ENCODE results near the gene LFNG. TPM values are rescaled to one million over a fixed set of nuclear protein-coding genes. Genes with fewer than 3 reads are reported as not detected.
A peak's percentile ranks its signal among the peaks of the same experiment; 100 is the strongest.

The LFNG gene
- total RNA-seq, 6 experiments from 2014 or later = 1.0 to 4.3 (median 1.7) TPM

- Histone ChIP-seq H3K27ac (no peak overlapping the region), H3K4me1 (no peaks in the 10 kb centered on the region), H3K27me3 (no peaks in the 10 kb centered on the region), H3K4me3 (no peak overlapping the region), H3K36me3 (no peaks in the 10 kb centered on the region), H3K9me3 (no peaks in the 10 kb centered on the region)
- no peak for DNase-seq
- 66% methylated on average over 11 of the region's 12 CpGs for WGBS (ENCODE audit: insufficient coverage, low coverage, low lambda C conversion rate, missing lambda C conversion rate)
- intact Hi-C loops (cut with DNase I) = no loop called here
- no peak for ATAC-seq
- TF ChIP-seq POLR2A (IDR thresholded peaks at IDR 0.05) = no peak
- TF ChIP-seq, protein P1, sequence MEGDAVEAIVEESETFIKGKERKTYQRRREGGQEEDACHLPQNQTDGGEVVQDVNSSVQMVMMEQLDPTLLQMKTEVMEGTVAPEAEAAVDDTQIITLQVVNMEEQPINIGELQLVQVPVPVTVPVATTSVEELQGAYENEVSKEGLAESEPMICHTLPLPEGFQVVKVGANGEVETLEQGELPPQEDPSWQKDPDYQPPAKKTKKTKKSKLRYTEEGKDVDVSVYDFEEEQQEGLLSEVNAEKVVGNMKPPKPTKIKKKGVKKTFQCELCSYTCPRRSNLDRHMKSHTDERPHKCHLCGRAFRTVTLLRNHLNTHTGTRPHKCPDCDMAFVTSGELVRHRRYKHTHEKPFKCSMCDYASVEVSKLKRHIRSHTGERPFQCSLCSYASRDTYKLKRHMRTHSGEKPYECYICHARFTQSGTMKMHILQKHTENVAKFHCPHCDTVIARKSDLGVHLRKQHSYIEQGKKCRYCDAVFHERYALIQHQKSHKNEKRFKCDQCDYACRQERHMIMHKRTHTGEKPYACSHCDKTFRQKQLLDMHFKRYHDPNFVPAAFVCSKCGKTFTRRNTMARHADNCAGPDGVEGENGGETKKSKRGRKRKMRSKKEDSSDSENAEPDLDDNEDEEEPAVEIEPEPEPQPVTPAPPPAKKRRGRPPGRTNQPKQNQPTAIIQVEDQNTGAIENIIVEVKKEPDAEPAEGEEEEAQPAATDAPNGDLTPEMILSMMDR (IDR thresholded peaks at IDR 0.05) = no peak
Observed at GRCh38 chr7:2484868-2485267, 34.7 kb upstream of the LFNG start.

DNA sequence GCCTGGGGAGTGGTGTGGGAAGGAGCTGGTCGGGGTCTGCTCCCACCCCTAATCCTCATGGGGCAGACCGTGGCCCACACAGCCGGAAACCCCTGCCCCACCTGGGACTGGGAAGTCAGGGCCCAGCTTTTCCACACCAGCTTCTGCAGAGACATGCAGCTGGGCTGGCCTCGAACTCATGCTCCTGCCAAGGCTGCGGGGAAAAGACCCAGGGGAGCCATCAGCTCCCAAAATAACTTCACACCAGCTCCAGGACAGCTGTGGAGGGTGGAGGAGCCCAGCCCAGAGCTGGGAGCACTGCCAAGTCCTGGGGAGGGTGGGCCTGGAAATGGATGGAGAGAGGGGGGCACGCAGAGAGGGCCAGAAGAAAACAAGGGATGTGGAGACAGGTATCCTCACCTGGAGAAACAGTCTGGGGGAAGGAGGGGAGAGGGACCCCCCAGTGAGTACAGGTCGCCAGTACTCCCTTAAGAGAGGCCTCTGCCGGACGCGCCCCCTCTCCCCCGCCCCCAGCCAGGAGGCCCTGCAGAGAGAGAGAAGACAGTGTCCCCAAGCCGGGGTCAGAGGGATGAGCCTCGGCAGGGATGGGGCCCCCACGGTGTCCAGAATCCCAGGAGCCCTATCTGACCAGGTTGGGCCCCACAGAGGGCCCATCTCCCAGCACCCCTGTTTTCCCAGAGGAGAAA lies 31.8 kb upstream of the LFNG start:
- no peaks in the 10 kb centered on the region for H3K4me1 ChIP-seq
- no peak overlapping the region for H3K27ac ChIP-seq
- no peaks in the 10 kb centered on the region for H3K36me3 ChIP-seq
- peak in 2 of 3 donors; percentile 11 to 35 for DNase-seq
- no peak overlapping the region for H3K4me3 ChIP-seq
- H3K27me3 ChIP-seq = no peaks in the 10 kb centered on the region
- WGBS (ENCODE audit: insufficient coverage, low coverage, low lambda C conversion rate, missing lambda C conversion rate) = 65% methylated on average over 4 of the region's 14 CpGs
- intact Hi-C loops (cut with DNase I) = no loop called here
- no peak for TF ChIP-seq POLR2A (IDR thresholded peaks at IDR 0.05)
- ATAC-seq = peak in 1 of 4 donors; percentile 6
- no peaks in the 10 kb centered on the region for H3K9me3 ChIP-seq

- ATAC-seq (no peak), DNase-seq (no peak)
- WGBS (ENCODE audit: insufficient coverage, low coverage, low lambda C conversion rate, missing lambda C conversion rate) = 61% methylated on average over 3 of the region's 8 CpGs
- no peaks in the 10 kb centered on the region for H3K4me1 ChIP-seq
- H3K27ac ChIP-seq = no peak overlapping the region
- H3K27me3 ChIP-seq = no peaks in the 10 kb centered on the region
- H3K9me3 ChIP-seq = no peaks in the 10 kb centered on the region
- H3K36me3 ChIP-seq = no peaks in the 10 kb centered on the region
- intact Hi-C loops (cut with DNase I) = no loop called here
- TF ChIP-seq, protein P1 (IDR thresholded peaks at IDR 0.05) = no peak
- TF ChIP-seq POLR2A (IDR thresholded peaks at IDR 0.05) = no peak
- H3K4me3 ChIP-seq = no peak overlapping the region
Observed at GRCh38 chr7:2488272-2488645, 31.3 kb upstream of the LFNG start.

GRCh38 chr7:2488681-2489080 lies 30.9 kb upstream of the LFNG start:
- DNase-seq = no peak
- H3K27me3 ChIP-seq = no peaks in the 10 kb centered on the region

GRCh38 chr7:2490181-2490651 lies 29.4 kb upstream of the LFNG start:
- Histone ChIP-seq H3K27ac (no peak overlapping the region), H3K9me3 (no peaks in the 10 kb centered on the region), H3K4me1 (no peaks in the 10 kb centered on the region), H3K36me3 (no peaks in the 10 kb centered on the region), H3K4me3 (no peak overlapping the region), H3K27me3 (no peaks in the 10 kb centered on the region)
- DNase-seq = no peak
- TF ChIP-seq, protein P1 (IDR thresholded peaks at IDR 0.05) = no peak
- TF ChIP-seq POLR2A (IDR thresholded peaks at IDR 0.05) = no peak
- intact Hi-C loops (cut with DNase I) = no loop called here
- ATAC-seq = no peak
- 67% methylated on average over 11 of the region's 13 CpGs for WGBS (ENCODE audit: insufficient coverage, low coverage, low lambda C conversion rate, missing lambda C conversion rate)

More at GRCh38 chr7:2488681-2489080, 30.9 kb upstream of the LFNG start:
- Histone ChIP-seq H3K36me3 (no peaks in the 10 kb centered on the region), H3K9me3 (no peaks in the 10 kb centered on the region), H3K4me1 (no peaks in the 10 kb centered on the region), H3K27ac (no peak overlapping the region), H3K4me3 (no peak overlapping the region)
- peak in 1 of 4 donors; percentile 12 for ATAC-seq
- no peak for TF ChIP-seq POLR2A (IDR thresholded peaks at IDR 0.05)
- TF ChIP-seq, protein P1 (IDR thresholded peaks at IDR 0.05) = no peak
- intact Hi-C loops (cut with DNase I) = no loop called here
- WGBS (ENCODE audit: insufficient coverage, low coverage, low lambda C conversion rate, missing lambda C conversion rate) = 38% methylated on average over 6 of the region's 9 CpGs
